SH-SY5Y (cell line): ENCODE data around the gene NEK10.

Experiments used
- GATA2 ChIP-seq: IDR thresholded peaks from 2 replicates; pipeline ENCODE4 v1.6.1; 2011; ENCODE audit warnings: mild to moderate bottlenecking, low read depth, low read length
- GATA3 ChIP-seq: IDR thresholded peaks from 2 replicates; pipeline ENCODE4 v1.6.1; 2011; ENCODE audit warnings: low read depth, mild to moderate bottlenecking, low read length, moderate library complexity

- TF ChIP-seq GATA2 (no peak), GATA3 (no peak)
These were observed 260.9 kb downstream of the NEK10 start for GRCh38 chr3:27108322-27108721.
